HG03280 (cell line): Measurements from ENCODE around the gene BST1.
"Not testable (repeated sequence)": the region's sequence is repeated elsewhere in the genome, so short reads cannot be mapped to it uniquely, and the experiment has no call there.

ENCODE experiments used
- ATAC-seq: cut with Tn5 transposase; IDR thresholded peaks from one replicate; pipeline ENCODE4 v1.9.1; 2021; ENCODE audit warnings: mild to moderate bottlenecking, moderate library complexity; ENCODE audit not compliant: unreplicated experiment

The BST1 gene

DNA sequence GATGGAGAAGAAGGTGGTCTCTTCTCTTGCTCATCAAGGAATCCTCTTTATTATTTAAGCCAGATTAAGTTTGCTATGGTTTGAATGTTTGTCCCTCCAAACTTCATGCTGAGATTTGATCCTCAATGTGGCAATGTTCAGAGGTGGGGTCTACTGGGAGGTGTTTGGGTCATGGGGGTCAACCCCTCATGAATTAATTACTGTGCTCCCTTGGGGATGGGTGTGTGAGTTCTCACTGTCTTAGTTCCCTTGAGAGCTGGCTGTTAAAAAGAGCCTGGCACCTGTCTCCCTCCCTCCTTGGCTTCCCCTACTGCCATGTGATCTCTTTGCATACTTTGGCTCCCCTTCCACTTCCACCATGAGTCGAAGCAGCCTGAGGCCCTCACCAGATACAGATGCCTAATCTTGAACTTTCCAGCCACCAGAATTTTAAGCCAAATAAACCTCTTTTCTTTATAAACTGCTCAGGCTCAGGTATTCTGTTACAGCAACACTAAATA, 39.3 kb downstream of the BST1 start:
- no peak for ATAC-seq

- ATAC-seq = no peak
These were observed 39.8 kb downstream of the BST1 start for GRCh38 chr4:15742637-15743036.

DNA sequence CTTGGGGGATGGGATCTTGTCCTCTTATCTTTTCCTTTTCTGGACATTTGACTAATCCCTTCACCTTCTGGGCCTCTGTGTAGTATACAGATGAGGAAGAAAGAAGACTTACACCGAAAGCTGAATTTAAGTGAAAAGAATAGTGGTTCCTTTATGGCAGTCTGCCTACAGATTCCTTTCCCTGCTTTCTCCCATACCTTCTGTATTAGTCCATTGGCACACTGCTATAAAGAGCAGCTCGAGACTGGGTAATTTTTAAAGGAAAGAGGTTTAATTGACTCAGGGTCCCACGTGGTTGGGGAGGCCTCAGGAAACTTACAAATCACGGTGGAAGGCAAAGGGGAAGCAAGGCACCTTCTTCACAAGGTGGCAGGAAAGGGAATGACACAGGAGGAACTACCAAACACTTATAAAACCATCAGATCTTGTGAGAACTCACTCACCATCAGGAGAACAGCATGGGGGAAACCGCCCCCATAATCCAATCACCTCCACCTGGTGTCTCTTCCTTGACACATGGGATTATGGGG, 41.2 kb downstream of the BST1 start:
- ATAC-seq = no peak

DNA sequence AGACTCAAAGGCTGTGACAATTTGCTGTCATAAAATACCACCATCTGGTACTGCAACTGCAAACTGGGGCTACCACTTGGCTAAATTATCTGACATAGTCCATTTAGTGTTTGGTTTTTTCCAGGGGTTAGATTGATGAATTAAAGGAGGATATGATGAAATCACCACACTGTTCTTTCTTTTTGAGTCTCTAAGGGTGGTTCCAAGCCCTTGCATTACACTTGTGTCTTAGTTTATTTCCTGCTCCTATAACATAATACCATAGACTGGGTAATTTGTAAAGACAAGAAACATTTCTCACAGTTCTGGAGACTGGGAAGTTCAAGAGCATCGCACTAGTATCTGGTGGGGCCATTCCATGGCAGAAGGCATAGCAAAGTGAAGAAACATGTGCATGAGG, 43.2 kb downstream of the BST1 start:
- ATAC-seq = no peak

DNA sequence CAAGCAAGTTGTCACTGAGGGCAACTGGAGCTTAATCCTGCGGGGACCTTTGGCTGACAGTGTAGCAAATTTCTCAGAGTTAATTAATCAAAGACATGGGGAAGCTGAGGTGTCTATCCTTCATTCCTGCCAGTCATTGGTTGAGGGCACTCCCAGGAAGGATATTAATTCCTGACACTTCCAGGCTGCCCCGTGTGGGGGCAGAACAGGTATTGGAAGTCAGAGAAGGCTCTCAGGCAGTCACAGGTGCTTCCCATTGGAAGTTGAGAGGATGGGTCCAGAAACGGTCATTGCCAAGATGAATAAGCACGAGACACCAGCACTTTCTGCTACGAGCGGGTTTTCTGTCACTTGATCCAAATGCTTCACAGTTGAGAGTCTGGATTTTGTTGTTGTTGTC, 46.1 kb downstream of the BST1 start:
- ATAC-seq = no peak

GRCh38 chr4:15751153-15751552, 48.3 kb downstream of the BST1 start:
- ATAC-seq = no peak

DNA sequence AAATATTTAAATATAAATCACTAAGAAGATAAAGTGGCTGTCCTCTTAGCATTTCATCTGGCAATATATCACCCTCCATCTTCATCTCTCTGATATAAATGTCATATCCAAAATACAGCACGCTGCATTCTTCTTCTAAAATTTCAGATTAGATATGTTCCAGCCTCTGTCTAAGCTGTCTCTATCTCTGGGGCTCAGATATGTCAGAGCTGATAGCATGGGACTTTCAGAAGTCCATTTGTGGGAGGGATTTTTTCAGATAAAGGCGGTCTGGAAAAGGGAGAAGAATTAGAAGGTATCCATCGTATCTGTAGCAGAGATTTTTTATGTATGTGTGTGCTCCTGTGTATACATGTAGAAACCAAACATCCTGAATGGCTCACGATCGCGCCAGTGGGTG, 50.2 kb downstream of the BST1 start:
- ATAC-seq = no peak

- no peak for ATAC-seq
These were observed 50.9 kb downstream of the BST1 start for GRCh38 chr4:15753786-15754185.

GRCh38 chr4:15754323-15754722, 51.5 kb downstream of the BST1 start:
- ATAC-seq = no peak

- peak; percentile 35 for ATAC-seq
These were observed 52.7 kb downstream of the BST1 start for GRCh38 chr4:15755321-15756155.

GRCh38 chr4:15756361-15756861, 53.5 kb downstream of the BST1 start:
- ATAC-seq = peak; percentile 78

- ATAC-seq = no peak
These were observed 54.2 kb downstream of the BST1 start for GRCh38 chr4:15757054-15757453.

- ATAC-seq = no peak
These were observed 55.4 kb downstream of the BST1 start for GRCh38 chr4:15758294-15758693.

- ATAC-seq = not testable (repeated sequence)
These were observed 59.6 kb downstream of the BST1 start for GRCh38 chr4:15762460-15762859.

DNA sequence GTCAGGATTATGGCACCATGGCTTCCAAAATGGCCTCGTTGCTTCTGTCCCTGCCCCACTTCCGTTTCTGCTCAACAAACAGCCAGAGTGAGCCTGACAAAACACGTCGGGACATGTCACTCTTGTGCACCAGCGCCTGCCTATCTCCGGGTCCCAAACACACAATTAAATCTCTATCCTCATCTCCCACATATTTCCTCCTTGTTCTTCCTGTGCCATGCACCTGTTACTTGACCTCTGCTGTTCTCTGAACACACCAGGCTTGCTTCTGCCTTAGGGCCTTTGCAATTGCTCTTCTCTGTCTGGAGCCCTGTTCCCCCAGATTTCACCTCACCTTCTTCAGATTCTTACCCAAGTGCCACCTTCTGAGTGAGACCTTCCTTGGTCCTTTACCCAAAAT, 62.5 kb downstream of the BST1 start:
- ATAC-seq = no peak

- ATAC-seq = peak; percentile 60
These were observed 63.2 kb downstream of the BST1 start for GRCh38 chr4:15765910-15766697.

DNA sequence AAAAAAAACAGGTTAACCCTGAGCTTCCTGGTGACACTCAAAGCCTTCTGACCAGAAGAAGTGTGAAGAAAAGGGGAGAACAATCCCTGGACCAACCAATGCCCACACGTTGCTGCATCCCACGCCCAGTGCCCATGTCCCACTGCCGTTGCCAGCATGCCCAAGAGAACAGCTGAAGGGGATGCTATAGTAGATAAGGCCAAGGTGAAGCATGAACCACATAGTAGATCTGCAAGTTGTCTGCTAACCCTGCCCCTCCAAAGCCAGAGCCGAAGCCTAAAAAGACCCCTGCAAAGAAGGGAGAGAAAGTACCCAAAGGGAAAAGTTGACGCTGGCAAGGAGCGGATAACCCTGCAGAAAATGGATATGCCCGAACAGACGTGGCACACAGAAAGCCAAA, 64.0 kb downstream of the BST1 start:
- no peak for ATAC-seq

DNA sequence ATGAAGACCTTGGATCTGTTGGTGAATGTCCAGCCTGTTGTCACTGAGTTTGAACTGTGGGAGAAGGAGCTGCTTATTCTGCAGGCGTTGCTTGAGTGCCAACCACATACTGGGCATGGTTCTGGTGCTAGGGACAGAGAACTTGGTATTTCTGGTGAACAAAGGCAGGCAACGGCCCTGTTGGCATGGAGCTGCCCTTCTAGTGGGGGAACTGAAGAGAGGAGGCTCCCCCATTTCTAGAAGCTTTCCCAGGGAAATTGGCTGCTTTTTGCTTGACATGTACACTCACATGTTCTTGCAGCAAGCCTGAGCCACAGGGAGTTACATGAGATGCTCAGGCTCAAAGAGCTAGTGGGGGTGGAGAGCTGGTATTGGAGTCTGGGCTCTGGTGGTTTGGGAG, 66.3 kb downstream of the BST1 start:
- no peak for ATAC-seq

DNA sequence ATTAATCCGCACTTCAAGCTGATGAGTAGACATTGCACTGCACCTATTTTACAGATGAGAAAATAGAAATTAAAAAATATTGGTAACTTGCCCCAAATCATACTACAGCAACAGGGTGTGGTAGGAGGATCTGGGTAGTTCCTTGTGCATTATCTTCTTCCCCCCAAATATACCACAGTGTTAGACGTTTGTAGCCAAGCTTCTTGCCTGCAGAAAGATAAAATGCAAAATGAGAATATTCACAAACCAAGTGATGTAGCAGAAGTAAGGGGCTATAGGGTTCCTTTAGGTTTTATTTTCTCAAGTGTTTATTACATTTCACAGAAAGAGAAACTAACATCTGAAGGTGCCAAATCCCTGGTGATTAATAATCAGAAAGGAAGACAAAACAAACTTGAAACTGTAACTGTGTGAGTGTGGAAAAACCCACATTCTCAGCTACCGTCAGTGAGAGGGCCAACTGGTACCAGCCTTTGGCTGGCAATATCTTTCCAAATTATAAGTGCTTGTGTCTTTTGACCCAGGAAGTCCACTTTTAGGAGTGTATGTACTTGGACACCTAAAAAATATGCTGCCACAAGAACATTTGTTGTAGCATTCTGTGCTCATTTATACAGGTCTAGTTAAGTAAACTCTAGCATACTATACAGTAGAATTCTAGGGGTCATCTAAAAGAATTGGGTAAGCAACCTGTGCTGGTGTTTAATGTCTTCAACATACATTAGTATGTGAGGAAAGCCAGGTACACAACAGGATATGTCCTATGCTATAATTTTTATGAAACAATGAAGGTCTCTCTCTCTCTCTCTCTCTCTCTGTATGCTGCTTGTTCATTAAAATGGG, 68.6 kb downstream of the BST1 start:
- peak; percentile 58 for ATAC-seq

DNA sequence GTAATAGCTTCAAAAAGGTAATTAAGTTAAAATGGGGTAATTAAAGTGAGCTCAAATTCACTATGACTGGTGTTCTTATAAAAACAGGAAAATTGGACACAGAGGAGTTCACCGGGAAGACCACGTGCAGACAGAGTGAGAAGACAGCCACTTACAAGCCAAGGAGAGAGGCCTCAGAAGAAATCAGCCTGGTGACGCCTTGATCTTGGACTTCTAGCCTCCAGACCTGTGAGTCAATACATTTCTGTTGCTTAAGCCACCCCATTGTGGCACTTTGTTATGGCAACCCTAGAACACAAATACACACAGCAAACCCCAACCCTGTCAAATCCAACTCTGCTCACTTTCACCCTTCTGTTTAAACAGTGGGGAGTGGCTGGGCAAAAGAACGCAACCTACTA, 71.2 kb downstream of the BST1 start:
- no peak for ATAC-seq
